Esophagus squamous epithelium (tissue), 5 donors: ENCODE data around the gene FGGY. TPM values are rescaled to one million over a fixed set of nuclear protein-coding genes. Genes with fewer than 3 reads are reported as not detected.
"Not testable (repeated sequence)": the region's sequence is repeated elsewhere in the genome, so short reads cannot be mapped to it uniquely, and the experiment has no call there.

Experiments used
- DNase-seq: peaks from one replicate; lab custom pipeline; 2025; lab: John Stamatoyannopoulos, UW
- H3K27ac ChIP-seq, 4 donors: fragments of 200-600 bp; sonication (generic); one replicate each; pipeline ENCODE4 v1.5.1; 2016 to 2019; ENCODE audit warnings: mild to moderate bottlenecking in 1 of 4
- H3K27me3 ChIP-seq, 4 donors: fragments of 200-600 bp; sonication (generic); 1 replicate in 3 of 4; 2 replicates in 1 of 4; pipeline versions ENCODE4 v1.5.1 to v1.6.0; 2017 to 2021; ENCODE audit warnings: antibody characterized with exemption in 1 of 4
- H3K36me3 ChIP-seq, 3 donors: fragments of 200-600 bp; sonication (generic); one replicate each; pipeline ENCODE4 v1.5.1; 2016 to 2019
- H3K4me1 ChIP-seq, 3 donors: fragments of 200-600 bp; sonication (generic); one replicate each; pipeline ENCODE4 v1.5.1; 2017 to 2019
- H3K4me3 ChIP-seq, 4 donors: fragments of 200-600 bp; sonication (generic); 1 replicate in 3 of 4; 2 replicates in 1 of 4; pipeline ENCODE4 v1.5.1; 2016 to 2019; ENCODE audit warnings: mild to moderate bottlenecking in 2 of 4, moderate library complexity in 1 of 4
- H3K9me3 ChIP-seq, 3 donors: fragments of 200-600 bp; sonication (generic); one replicate each; pipeline ENCODE4 v1.5.1; 2016 to 2019
- POLR2A ChIP-seq, 4 donors: fragments of 450-650 bp; IDR thresholded peaks; one replicate each; pipeline ENCODE4 v1.6.1; 2017; ENCODE audit warnings: antibody characterized with exemption in 4 of 4, mild to moderate bottlenecking in 4 of 4, moderate library complexity in 3 of 4
- WGBS, 2 donors: methylation state at CpG; one replicate each; pipeline ENCODE4 v1.1.5; 2018; 5-methylcytosine and 5-hydroxymethylcytosine counted together
- intact Hi-C: fragments of 100-400 bp; cut with DNase I; formaldehyde crosslinking; loops from one replicate; pipeline ENCODE4 v1.15.0; 2022
- total RNA-seq, 4 donors: library from RNA; depleted of rRNA; stranded (reverse); fragments of >200 nt; gene quantifications; one replicate each; pipeline ENCODE4 v1.1.0, GENCODE V29; 2016
- TF ChIP-seq, protein P1 (sequence below), 6 experiments: fragments of 450-650 bp in 4 of 6; fragments of 200-600 bp in 2 of 6; sonication (generic) in 2 of 6; IDR thresholded peaks; one replicate each; pipeline ENCODE4 v1.5.1; 2016 to 2019; ENCODE audit warnings: antibody characterized with exemption in 6 of 6, mild to moderate bottlenecking in 4 of 6, moderate library complexity in 4 of 6
- donor health status: DM: yes; HTN: yes; CAD: no.

The FGGY gene
- total RNA-seq, 4 donors from 2014 or later = 6.0 to 18.1 (median 9.3) TPM

DNA sequence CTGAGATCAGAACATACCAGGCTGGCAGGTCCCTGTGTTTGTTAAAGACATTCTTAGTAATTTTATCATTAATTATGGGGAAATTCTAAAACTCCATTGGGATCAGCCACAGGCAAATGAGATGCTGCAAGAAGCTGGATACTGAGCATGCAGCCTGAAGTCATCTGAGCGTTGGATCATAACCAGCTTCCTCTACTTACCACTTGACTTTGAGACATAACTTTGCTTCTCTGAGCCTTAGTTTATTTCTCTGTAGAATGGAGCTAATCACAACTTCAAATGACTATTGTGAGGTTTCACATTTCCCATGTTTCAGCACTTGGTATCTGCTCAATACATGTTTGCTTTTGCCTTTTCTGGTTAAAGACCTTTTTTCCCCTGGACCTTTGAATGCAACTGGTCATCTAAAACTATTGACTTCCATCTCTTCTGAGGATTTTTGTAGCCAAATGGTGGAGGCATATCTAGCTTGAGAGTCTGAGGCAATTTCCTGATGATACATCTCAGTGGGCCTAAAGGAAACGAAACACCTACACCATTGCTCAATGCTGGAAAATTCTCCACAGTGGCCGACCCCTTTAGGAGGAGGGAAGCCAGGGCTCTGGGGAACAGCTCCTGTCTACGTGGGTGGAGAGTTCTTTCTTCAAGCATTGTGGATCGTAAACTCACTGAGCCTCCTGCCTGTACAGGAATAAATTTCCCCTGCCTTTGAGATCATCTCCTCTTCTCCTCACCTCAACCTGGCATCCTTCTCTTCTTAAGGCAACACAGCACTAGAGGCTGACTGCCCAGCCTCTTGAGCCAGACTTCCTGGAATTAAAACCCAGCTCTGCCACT, 408.8 kb downstream of the FGGY start:
- Histone ChIP-seq H3K36me3 (no peaks in the 10 kb centered on the region), H3K4me3 (no peak overlapping the region), H3K4me1 (peaks cover 23 to 68% (median 35%) of the 10 kb centered on the region in 3 donors), H3K27ac (peak overlapping the region in 3 of 4 donors; percentile 65 to 77 (median 67)), H3K9me3 (no peaks in the 10 kb centered on the region), H3K27me3 (no peaks in the 10 kb centered on the region)
- no peak for TF ChIP-seq POLR2A (IDR thresholded peaks at IDR 0.05)
- TF ChIP-seq, protein P1, sequence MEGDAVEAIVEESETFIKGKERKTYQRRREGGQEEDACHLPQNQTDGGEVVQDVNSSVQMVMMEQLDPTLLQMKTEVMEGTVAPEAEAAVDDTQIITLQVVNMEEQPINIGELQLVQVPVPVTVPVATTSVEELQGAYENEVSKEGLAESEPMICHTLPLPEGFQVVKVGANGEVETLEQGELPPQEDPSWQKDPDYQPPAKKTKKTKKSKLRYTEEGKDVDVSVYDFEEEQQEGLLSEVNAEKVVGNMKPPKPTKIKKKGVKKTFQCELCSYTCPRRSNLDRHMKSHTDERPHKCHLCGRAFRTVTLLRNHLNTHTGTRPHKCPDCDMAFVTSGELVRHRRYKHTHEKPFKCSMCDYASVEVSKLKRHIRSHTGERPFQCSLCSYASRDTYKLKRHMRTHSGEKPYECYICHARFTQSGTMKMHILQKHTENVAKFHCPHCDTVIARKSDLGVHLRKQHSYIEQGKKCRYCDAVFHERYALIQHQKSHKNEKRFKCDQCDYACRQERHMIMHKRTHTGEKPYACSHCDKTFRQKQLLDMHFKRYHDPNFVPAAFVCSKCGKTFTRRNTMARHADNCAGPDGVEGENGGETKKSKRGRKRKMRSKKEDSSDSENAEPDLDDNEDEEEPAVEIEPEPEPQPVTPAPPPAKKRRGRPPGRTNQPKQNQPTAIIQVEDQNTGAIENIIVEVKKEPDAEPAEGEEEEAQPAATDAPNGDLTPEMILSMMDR (IDR thresholded peaks at IDR 0.05) = no peak
- intact Hi-C loops = loop anchor here (10.0 kb wide), 1 partner anchor 921 kb away; the partner anchor contains the start of gene JUN
- 32 to 41% methylated on average over 5 of the region's 5 CpGs for WGBS, 2 donors
- no peak for DNase-seq

DNA sequence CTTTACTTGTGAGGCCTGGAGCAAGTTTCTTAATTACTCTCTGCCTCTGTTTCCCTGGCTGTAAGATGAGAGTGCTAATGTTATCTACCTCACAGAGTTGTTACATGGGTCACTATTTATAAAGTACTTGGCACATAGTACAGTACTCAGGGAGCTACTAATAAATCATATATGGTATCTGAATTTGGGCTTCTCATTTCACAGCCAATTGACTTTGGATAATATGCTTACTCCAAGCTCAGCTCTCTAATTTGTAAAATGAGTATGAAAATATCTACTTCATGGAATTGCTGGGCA, 409.4 kb downstream of the FGGY start:
- Histone ChIP-seq H3K9me3 (no peaks in the 10 kb centered on the region), H3K27ac (peak overlapping the region in 3 of 4 donors; percentile 65 to 77 (median 67)), H3K4me1 (peaks cover 23 to 68% (median 35%) of the 10 kb centered on the region in 3 donors), H3K36me3 (no peaks in the 10 kb centered on the region), H3K4me3 (no peak overlapping the region), H3K27me3 (no peaks in the 10 kb centered on the region)
- TF ChIP-seq POLR2A (IDR thresholded peaks at IDR 0.05) = no peak
- TF ChIP-seq, protein P1 (IDR thresholded peaks at IDR 0.05) = no peak
- DNase-seq = no peak
- intact Hi-C loops = loop anchor here (10.0 kb wide), 1 partner anchor 921 kb away; the partner anchor contains the start of gene JUN

DNA sequence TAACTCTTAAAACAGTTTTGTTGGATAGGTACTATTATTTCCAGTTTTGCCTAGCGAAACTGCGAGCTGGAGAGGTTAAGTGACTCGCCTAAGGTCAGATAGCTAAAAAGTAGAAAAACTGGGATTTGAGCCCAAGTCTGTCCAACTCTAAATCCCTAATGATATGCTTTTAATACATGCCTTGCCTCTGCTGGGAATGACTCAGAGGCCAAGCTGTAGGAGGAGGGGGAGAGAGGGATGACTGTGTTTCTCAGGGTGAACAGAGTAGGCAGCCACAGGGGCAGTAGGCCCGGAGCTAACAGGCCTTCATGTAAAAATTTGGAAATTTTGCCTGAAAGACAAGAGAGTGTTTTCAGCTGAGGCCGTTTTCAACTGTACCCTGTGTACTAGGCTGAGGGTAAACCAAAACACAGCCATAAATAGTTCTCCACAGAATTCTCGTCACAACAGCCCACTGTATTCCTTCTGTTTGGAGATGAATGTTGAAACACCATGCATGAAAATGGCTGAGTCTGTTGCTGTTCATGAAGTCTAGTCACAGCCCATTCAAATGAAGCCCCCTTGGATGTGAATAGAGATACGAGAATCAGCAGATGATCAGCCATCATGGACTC, 410.4 kb downstream of the FGGY start:
- Histone ChIP-seq H3K36me3 (no peaks in the 10 kb centered on the region), H3K27me3 (no peaks in the 10 kb centered on the region), H3K27ac (peak overlapping the region; percentile 24 to 77 (median 66)), H3K9me3 (no peaks in the 10 kb centered on the region), H3K4me3 (no peak overlapping the region), H3K4me1 (peaks cover 23 to 62% (median 35%) of the 10 kb centered on the region in 3 donors)
- intact Hi-C loops = loop anchor here (10.0 kb wide), 1 partner anchor 922 kb away; the partner anchor contains the start of gene JUN
- 41 to 45% methylated on average over 7 of the region's 7 CpGs for WGBS, 2 donors
- TF ChIP-seq, protein P1 (IDR thresholded peaks at IDR 0.05) = no peak
- TF ChIP-seq POLR2A (IDR thresholded peaks at IDR 0.05) = no peak
- DNase-seq = no peak

DNA sequence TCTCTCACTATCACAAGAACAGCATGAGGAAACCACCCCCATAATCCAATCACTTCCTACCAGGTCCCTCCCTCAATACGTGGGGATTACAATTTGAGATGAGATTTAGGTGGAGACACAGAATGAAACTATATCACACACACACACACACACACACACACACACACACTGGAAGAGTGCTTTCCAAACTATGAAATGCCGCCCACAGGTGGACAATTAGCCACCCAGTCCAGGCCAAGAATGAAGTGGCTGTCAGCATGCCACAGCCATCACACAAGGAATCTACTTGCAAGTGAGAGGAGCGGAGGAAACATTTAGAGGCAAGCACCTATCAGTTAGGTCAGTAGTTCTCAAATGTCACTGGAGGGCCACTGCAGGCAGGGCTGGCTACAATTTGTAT, 412.4 kb downstream of the FGGY start:
- no peak overlapping the region for H3K4me3 ChIP-seq
- H3K9me3 ChIP-seq = no peaks in the 10 kb centered on the region
- H3K27ac ChIP-seq = no peak overlapping the region
- no peaks in the 10 kb centered on the region for H3K27me3 ChIP-seq
- TF ChIP-seq, protein P1 (IDR thresholded peaks at IDR 0.05) = no peak
- no peak for TF ChIP-seq POLR2A (IDR thresholded peaks at IDR 0.05)
- peaks cover 23 to 42% (median 30%) of the 10 kb centered on the region in 3 donors for H3K4me1 ChIP-seq
- WGBS, 2 donors = 83 to 88% methylated on average over 1 to 3 of the region's 3 CpGs
- no peak for DNase-seq
- no peaks in the 10 kb centered on the region for H3K36me3 ChIP-seq
- intact Hi-C loops = loop anchor here (10.0 kb wide), 1 partner anchor 925 kb away; the partner anchor contains the start of gene JUN

DNA sequence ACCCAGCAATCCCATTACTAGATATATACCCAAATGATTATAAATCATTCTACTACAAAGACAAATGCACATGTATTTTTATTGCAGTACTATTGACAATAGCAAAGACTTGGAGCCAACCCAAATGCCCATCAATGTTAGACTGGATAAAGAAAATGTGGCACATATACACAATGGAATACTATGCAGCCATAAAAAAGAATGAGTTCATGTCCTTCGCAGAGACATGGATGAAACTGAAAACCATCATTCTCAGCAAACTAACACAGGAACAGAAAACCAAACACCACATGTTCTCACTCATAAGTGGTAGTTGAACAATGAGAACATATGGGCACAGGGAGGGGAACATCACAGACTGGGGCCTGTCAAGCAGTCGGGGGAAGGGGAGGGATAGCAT, 414.0 kb downstream of the FGGY start:
- H3K4me3 ChIP-seq, H3K27ac ChIP-seq, H3K27me3 ChIP-seq, intact Hi-C loops, H3K36me3 ChIP-seq, H3K9me3 ChIP-seq, DNase-seq: not testable (repeated sequence)
- 94% methylated on average over 2 of the region's 2 CpGs for WGBS, 2 donors
- peaks cover 20 to 30% (median 22%) of the 10 kb centered on the region in 3 donors for H3K4me1 ChIP-seq
